Epithelial cell of proximal tubule (primary cell): ENCODE data around the gene ITIH6. TPM values are rescaled to one million over a fixed set of nuclear protein-coding genes. Genes with fewer than 3 reads are reported as not detected.
"Not testable (repeated sequence)": the region's sequence is repeated elsewhere in the genome, so short reads cannot be mapped to it uniquely, and the experiment has no call there.

Experiments
- DNase-seq: peaks from one replicate; pipeline ENCODE4 v3.0.0-alpha.2; 2011; ENCODE audit warnings: low read depth
- H3K4me3 ChIP-seq: 2 replicates; pipeline ENCODE4 v1.5.1; 2011; ENCODE audit warnings: low read depth, mild to moderate bottlenecking, low read length
- total RNA-seq: library from RNA; depleted of rRNA; stranded (reverse); fragments of >200 nt; gene quantifications from 2 replicates; pipeline ENCODE4 v1.2.3, GENCODE V29; 2015
- TF ChIP-seq, protein P1 (sequence below): conservative IDR thresholded peaks from 2 replicates; pipeline ENCODE4 v1.5.1; 2012; ENCODE audit warnings: low read depth, mild to moderate bottlenecking, low read length

Gene ITIH6
- total RNA-seq, 1 donor from 2014 or later: not detected

DNA sequence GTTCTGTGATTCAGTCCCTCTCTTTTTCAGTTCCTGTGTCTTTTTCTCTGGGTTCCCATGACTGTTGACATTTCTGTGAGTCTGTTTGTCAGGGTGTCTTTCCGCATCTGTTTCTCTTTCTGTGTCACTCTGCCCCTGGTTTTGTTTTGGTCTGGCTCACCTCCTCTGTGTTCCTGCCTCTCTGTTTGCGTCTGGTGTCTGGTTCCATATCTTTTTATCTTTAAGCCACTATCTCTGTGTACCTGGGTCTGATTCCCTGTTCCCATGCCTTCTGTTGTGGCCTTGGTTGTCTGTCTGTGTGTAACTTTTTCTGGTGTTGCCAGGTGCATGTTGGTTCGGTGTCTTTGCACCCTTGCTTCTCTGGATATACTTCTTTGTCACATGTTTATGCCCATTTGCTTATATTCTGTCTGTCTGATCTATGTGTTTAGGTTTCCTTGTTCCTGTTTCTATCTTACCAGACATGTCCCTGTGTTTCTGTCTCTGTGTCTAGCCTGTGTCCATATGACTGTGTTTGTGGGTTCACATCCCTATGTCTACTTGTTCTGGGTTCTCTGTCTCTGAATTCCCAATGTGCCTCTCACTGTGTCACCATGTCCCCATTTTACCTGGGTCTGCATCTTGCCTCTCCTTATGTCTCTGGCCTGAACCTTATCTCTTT, 50.2 kb downstream of the ITIH6 start:
- no peak overlapping the region for H3K4me3 ChIP-seq
- DNase-seq: no peak
- TF ChIP-seq, protein P1, sequence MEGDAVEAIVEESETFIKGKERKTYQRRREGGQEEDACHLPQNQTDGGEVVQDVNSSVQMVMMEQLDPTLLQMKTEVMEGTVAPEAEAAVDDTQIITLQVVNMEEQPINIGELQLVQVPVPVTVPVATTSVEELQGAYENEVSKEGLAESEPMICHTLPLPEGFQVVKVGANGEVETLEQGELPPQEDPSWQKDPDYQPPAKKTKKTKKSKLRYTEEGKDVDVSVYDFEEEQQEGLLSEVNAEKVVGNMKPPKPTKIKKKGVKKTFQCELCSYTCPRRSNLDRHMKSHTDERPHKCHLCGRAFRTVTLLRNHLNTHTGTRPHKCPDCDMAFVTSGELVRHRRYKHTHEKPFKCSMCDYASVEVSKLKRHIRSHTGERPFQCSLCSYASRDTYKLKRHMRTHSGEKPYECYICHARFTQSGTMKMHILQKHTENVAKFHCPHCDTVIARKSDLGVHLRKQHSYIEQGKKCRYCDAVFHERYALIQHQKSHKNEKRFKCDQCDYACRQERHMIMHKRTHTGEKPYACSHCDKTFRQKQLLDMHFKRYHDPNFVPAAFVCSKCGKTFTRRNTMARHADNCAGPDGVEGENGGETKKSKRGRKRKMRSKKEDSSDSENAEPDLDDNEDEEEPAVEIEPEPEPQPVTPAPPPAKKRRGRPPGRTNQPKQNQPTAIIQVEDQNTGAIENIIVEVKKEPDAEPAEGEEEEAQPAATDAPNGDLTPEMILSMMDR: no peak

DNA sequence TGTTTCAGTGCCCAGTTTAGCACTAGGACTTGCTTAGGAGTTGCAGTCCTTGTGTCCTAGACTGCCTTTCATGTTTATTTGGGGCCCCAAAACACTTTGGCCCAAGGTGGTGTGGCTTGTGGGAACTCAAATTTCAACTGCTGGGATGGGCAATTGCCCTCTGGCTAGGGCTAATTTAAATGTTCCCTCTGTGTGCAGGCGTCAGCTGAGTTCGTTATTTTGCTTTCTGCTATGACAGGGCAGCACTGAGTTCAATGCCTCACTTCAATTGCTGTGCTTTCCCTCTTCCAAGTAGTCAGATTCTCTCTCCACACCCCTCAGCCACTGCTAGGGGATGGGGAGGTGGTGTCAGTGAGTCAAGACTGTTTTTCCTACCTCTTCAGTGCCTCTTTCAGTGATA, 51.1 kb downstream of the ITIH6 start:
- TF ChIP-seq, protein P1: no peak
- H3K4me3 ChIP-seq: no peak overlapping the region
- DNase-seq: no peak

DNA sequence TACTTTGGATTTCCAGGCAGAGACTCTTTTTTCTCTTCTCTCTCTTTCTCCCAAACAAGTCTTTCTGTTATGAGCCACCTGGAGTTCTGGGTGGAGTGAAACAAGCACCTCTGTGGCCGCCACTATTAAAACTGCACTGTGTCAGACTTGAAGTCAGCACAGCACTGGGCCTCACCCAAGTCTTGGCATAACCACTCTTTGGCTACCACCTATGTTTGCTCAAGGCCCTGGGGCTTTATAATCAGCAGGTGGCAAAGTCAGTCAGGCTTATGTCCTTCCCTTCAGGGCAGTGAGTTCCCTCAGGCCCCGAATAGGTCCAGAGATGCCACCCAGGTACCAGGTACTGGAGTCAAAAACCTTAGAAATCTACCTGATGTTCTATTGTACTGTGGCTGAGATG, 52.4 kb downstream of the ITIH6 start:
- no peak for DNase-seq
- no peak overlapping the region for H3K4me3 ChIP-seq
- TF ChIP-seq, protein P1: no peak

DNA sequence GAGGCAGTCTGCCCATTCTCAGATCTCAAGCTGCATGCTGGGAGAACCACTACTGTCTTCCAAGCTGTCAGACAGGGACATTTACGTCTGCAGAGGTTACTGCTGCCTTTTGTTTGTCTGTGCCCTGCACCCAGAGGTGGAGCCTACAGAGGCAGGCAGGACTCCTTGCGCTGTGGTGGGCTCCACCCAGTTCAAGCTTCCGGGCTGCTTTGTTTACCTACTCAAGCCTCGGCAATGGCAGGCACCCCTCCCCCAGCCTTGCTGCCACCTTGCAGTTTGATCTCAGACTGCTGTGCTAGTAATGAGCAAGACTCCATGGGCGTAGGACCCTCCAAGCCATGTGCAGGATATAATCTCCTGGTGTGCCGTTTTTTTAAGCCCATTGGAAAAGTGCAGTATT, 59.5 kb downstream of the ITIH6 start:
- DNase-seq, H3K4me3 ChIP-seq: not testable (repeated sequence)

DNA sequence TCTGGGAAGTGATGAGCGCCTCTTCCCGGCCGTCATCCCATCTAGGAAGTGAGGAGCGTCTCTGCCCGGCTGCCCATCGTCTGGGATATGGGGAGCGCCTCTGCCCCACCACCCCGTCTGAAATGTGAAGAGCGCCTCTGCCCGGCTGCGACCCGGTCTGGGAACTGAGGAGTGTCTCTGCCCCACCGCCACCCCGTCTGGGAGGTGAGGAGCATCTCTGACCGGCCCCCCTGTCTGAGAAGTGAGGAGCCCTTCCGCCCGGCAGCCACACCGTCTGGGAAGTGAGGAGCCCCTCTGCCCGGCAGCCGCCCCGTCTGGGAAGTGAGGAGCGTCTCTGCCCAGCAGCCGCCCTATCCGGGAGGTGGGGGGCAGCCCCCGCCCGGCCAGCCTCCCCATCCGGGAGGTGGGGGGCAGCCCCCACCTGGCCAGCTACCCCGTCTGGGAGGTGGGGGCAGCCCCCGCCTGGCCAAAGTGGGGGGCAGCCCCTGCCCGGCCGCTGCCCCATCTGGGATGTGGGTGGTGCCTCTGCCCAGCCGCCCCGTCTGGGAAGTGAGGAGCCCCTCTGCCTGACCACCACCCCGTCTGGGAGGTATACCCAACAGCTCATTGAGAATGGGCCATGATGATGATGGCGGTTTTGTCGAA, 61.6 kb downstream of the ITIH6 start:
- H3K4me3 ChIP-seq, DNase-seq: not testable (repeated sequence)

DNA sequence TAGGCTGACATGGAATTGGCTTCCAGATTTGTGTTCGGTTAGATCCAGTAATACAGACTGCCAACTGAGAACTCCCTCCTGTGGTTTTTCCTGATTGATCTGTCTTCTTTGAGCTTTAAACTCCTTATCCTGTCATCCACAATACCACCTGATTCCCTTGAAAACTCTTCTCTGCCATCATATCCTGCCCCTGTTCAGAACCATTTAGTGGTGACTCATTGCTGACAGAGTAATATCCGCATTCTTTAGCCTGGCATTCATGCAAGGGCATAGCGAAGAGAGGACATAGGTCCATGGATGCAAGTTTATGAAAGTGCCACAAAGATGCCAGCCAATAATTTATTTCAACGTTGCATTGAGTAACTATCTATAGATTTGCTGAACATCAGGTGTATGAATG, 76.6 kb downstream of the ITIH6 start:
- H3K4me3 ChIP-seq: no peak overlapping the region
- DNase-seq: no peak
- TF ChIP-seq, protein P1: no peak

DNA sequence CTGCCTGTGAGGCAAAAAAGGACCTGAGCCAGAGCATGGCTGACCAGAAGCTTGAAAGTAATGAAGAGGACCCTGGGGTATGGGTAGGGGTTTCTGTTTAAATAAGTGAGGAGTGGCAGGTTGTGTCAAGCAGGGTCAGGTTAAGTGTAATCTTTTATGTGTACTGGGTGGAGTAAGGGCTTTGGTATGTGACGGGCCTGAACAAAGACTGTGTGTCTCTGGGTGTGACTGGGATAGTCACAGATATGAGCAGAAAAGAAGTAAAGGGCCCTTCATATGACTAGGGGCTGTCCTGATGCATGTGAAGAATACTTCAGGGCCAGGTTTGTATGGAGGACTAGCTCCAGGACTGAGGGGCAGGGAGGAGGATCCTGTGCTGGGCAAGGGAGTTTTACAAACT, 82.4 kb downstream of the ITIH6 start:
- TF ChIP-seq, protein P1: no peak
- no peak for DNase-seq
- H3K4me3 ChIP-seq: no peak overlapping the region

DNA sequence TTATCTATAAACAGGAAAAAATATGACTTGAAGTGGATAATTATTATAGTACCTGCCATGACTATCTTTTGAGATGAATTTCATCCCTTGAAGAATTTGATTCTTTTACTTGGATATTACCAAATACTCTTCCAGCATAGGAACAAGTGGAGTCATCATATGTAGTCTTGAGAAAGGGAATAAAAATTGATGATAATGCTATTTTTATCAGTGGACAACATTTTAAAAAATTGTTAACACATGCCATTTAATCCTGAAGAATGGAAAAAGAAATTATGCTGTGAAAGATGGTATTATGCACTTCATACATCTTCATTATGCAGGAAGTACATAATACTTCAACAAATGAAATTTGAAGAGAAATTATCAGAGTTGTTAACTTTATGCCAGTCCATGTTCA, 83.6 kb downstream of the ITIH6 start:
- no peak for DNase-seq
- TF ChIP-seq, protein P1: no peak

More for the DNA sequence above, 83.6 kb downstream of the ITIH6 start:
- no peak overlapping the region for H3K4me3 ChIP-seq
